ENCODE results near the gene SLC4A8. TPM values are rescaled to one million over a fixed set of nuclear protein-coding genes. Genes with fewer than 3 reads are reported as not detected.

Gene SLC4A8
- total RNA-seq, 1 experiment from 2014 or later = 4.2 TPM

DNA sequence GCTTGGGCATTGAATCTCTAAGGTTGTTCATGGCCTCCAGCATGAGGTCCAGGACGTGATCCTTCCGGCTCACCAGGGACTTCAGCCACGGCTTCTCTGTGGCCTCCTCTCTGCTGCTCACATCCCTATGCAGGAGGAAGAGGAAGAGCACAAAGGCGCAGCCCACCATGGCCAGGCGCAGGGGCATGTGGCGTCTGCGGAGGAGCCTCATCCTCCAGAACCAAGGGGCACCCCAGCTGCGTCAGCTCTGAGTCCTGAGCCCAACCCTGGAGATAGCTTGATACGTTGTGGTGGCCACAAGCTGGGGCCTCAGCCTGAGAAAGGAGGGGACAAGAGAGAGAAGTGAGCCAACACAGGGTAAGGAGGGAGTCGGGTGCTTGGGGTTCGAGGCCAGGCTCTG lies 45.1 kb upstream of the SLC4A8 start:
- H3K4me2 ChIP-seq (ENCODE audit: low read length) = no peak overlapping the region
- ATAC-seq (no peak), DNase-seq (no peak)
- H3K9me3 ChIP-seq (ENCODE audit: low read length) = no peaks in the 10 kb centered on the region
- H3K4me3 ChIP-seq (ENCODE audit: low read length) = no peak overlapping the region
- no peaks in the 10 kb centered on the region for H3K27me3 ChIP-seq (ENCODE audit: low read length)
- POLR2A ChIA-PET (ENCODE audit: unreplicated experiment) = no interaction called here
- intact Hi-C loops (cut with micrococcal nuclease) = no loop called here
- CTCF ChIA-PET = no interaction called here
- H3K9ac ChIP-seq (ENCODE audit: low read length) = no peak overlapping the region
- H3K27ac ChIP-seq (ENCODE audit: low read length) = no peak overlapping the region
- BruUV-seq (replicated peaks) = no TSS peak
- H4K20me1 ChIP-seq (ENCODE audit: low read length) = no peaks in the 10 kb centered on the region
- no peaks in the 10 kb centered on the region for H3F3A ChIP-seq (ENCODE audit: low read length, unreplicated experiment)
- H3K9me2 ChIP-seq (replicated peaks; ENCODE audit: low read length) = no peaks in the 10 kb centered on the region
- H3K36me3 ChIP-seq (ENCODE audit: low read depth, low read length) = peaks cover 70% of the 10 kb centered on the region
- TF ChIP-seq EZH2phosphoT487 (IDR thresholded peaks at IDR 0.05; ENCODE audit: borderline replicate concordance, low read length) = no peak
- no peak for TF ChIP-seq CTCF (conservative IDR thresholded peaks at IDR 0.05; ENCODE audit: low read depth, low read length)
- TF ChIP-seq EZH2 (IDR thresholded peaks at IDR 0.05; ENCODE audit: low read length, unreplicated experiment) = no peak
- peaks cover 24% of the 10 kb centered on the region for H3K79me2 ChIP-seq (ENCODE audit: low read length)
- H3K4me1 ChIP-seq (ENCODE audit: insufficient read depth, low read length) = peaks cover 32% of the 10 kb centered on the region
- H2AFZ ChIP-seq (ENCODE audit: low read length) = no peak overlapping the region

DNA sequence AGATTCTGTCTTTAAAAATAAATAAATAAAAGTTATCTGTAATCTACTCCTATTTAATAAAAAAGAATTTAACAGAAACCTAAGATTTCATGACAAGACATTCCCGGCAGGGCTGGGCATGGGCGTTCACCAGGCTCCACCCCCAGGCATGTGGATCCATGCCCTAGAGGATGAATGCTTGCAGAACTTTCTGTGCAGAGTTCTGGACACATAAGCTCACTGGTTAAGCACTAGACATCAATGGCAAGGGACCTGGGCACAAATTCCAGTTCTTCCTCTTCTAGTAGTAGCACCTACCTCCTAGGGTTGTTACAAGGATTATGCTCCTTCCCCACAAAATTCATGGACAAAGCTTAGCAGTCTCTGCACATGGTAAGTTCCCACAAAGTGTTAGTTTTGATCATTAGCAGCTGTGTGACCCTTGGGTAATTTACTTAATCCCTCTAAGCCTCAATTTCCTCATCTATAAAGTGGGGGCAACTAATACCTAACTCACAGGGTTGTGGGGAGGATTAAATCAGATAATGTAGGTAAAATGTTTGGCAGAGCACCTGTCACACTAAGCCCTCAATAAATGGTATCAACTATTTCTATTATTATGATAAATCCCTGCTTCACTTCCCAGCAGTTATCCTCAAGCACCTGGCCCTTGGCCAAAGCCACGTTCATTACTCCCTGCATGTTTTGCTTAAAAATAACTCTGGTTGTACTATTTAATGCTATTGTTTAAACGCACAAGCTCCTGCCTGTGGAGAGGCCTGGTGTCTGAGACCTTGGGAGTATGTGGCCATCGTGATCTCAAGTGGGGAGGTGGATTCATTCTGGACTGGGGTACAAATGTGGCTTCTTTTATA lies 43.2 kb upstream of the SLC4A8 start:
- Histone ChIP-seq H3K4me1 (ENCODE audit: insufficient read depth, low read length) (peaks cover 51% of the 10 kb centered on the region), H3K36me3 (ENCODE audit: low read depth, low read length) (peaks cover 59% of the 10 kb centered on the region), H3K9ac (ENCODE audit: low read length) (no peak overlapping the region), H3K9me2 (replicated peaks; ENCODE audit: low read length) (no peaks in the 10 kb centered on the region), H3K27me3 (ENCODE audit: low read length) (no peaks in the 10 kb centered on the region), H3K9me3 (ENCODE audit: low read length) (no peaks in the 10 kb centered on the region), H3K79me2 (ENCODE audit: low read length) (peaks cover 39% of the 10 kb centered on the region), H2AFZ (ENCODE audit: low read length) (no peak overlapping the region), H3K4me2 (ENCODE audit: low read length) (no peak overlapping the region), H3K4me3 (ENCODE audit: low read length) (no peak overlapping the region), H4K20me1 (ENCODE audit: low read length) (no peaks in the 10 kb centered on the region), H3F3A (ENCODE audit: low read length, unreplicated experiment) (no peaks in the 10 kb centered on the region), H3K27ac (ENCODE audit: low read length) (no peak overlapping the region)
- no peak for DNase-seq
- no peak for ATAC-seq
- no peak for TF ChIP-seq EZH2 (IDR thresholded peaks at IDR 0.05; ENCODE audit: low read length, unreplicated experiment)
- no peak for TF ChIP-seq CTCF (conservative IDR thresholded peaks at IDR 0.05; ENCODE audit: low read depth, low read length)
- TF ChIP-seq EZH2phosphoT487 (IDR thresholded peaks at IDR 0.05; ENCODE audit: borderline replicate concordance, low read length) = no peak
- BruUV-seq (replicated peaks) = no TSS peak
- intact Hi-C loops (cut with micrococcal nuclease) = no loop called here
- POLR2A ChIA-PET (ENCODE audit: unreplicated experiment) = interaction anchor here (0.5 kb wide), 1 partner anchor 10 kb away, joined by 4 read pairs; the partner anchor contains the start of gene GALNT6
- CTCF ChIA-PET = interaction anchor here (1.1 kb wide), 1 partner anchor 10 kb away, joined by 3 read pairs; no protein-coding TSS in a partner anchor

DNA sequence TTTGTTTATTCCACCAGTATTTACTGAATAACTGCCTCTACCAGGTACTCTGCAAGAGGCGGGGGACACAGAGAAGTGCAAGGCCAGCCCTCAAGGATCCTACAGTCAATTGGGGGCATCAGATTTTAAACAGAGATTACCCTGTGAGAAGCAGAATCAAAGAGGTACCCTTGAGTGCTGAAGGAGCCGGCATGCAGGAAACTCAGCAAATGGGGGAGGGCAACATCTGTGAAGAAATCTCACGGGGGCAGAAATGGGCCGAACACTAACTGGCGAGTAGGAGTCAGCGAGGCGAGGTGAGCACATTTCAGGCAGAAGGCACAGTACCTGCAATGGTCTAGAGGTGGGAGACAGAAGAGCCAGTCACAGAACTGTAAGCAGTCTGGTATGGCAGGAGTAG lies 42.5 kb upstream of the SLC4A8 start:
- POLR2A ChIA-PET (ENCODE audit: unreplicated experiment) = interaction anchor here (0.5 kb wide), 1 partner anchor 9 kb away, joined by 4 read pairs; the partner anchor contains the start of gene GALNT6
- H3K27me3 ChIP-seq (ENCODE audit: low read length) = no peaks in the 10 kb centered on the region
- intact Hi-C loops (cut with micrococcal nuclease) = no loop called here
- H3K79me2 ChIP-seq (ENCODE audit: low read length) = peaks cover 41% of the 10 kb centered on the region
- peaks cover 53% of the 10 kb centered on the region for H3K36me3 ChIP-seq (ENCODE audit: low read depth, low read length)
- no peak overlapping the region for H3K4me3 ChIP-seq (ENCODE audit: low read length)
- ATAC-seq (no peak), DNase-seq (no peak)
- peaks cover 58% of the 10 kb centered on the region for H3K4me1 ChIP-seq (ENCODE audit: insufficient read depth, low read length)
- no peaks in the 10 kb centered on the region for H3K9me3 ChIP-seq (ENCODE audit: low read length)
- no peak overlapping the region for H3K27ac ChIP-seq (ENCODE audit: low read length)
- TF ChIP-seq CTCF (conservative IDR thresholded peaks at IDR 0.05; ENCODE audit: low read depth, low read length) (no peak), EZH2phosphoT487 (IDR thresholded peaks at IDR 0.05; ENCODE audit: borderline replicate concordance, low read length) (no peak), EZH2 (IDR thresholded peaks at IDR 0.05; ENCODE audit: low read length, unreplicated experiment) (no peak)
- BruUV-seq (replicated peaks) = no TSS peak
- H4K20me1 ChIP-seq (ENCODE audit: low read length) = no peaks in the 10 kb centered on the region
- H2AFZ ChIP-seq (ENCODE audit: low read length) = no peak overlapping the region
- H3F3A ChIP-seq (ENCODE audit: low read length, unreplicated experiment) = no peaks in the 10 kb centered on the region
- H3K9ac ChIP-seq (ENCODE audit: low read length) = no peak overlapping the region
- CTCF ChIA-PET = no interaction called here
- no peaks in the 10 kb centered on the region for H3K9me2 ChIP-seq (replicated peaks; ENCODE audit: low read length)
- no peak overlapping the region for H3K4me2 ChIP-seq (ENCODE audit: low read length)
